Dendritic cell treated with granulocyte-macrophage colony-stimulating factor and Interleukin-4, amounts not matched to agents 40 ng/mL and 50 ng/mL, for 4 days (primary cell): ENCODE results near the gene SLAIN2.
"Not testable (repeated sequence)": the region's sequence is repeated elsewhere in the genome, so short reads cannot be mapped to it uniquely, and the experiment has no call there.

Experiments used
- H3K27ac Mint-ChIP-seq: one replicate; pipeline ENCODE4 v1.8.0; 2022; ENCODE audit warnings: mild to moderate bottlenecking, mixed read lengths
- H3K27me3 Mint-ChIP-seq: one replicate; pipeline ENCODE4 v1.8.0; 2022; ENCODE audit warnings: mild to moderate bottlenecking, mixed read lengths
- H3K36me3 Mint-ChIP-seq: one replicate; pipeline ENCODE4 v1.8.0; 2022; ENCODE audit warnings: low read depth, mixed read lengths
- H3K4me1 Mint-ChIP-seq: one replicate; pipeline ENCODE4 v1.8.0; 2022; ENCODE audit warnings: low read depth, mixed read lengths
- H3K4me3 Mint-ChIP-seq: one replicate; pipeline ENCODE4 v1.8.0; 2022; ENCODE audit warnings: mild to moderate bottlenecking, moderate library complexity, mixed read lengths
- H3K9me3 Mint-ChIP-seq: one replicate; pipeline ENCODE4 v1.8.0; 2022; ENCODE audit warnings: mixed read lengths
- intact Hi-C: fragments of 100-400 bp; cut with micrococcal nuclease; formaldehyde crosslinking; loops from one replicate; pipeline ENCODE4 v1.15.0; 2022

SLAIN2 gene

GRCh38 chr4:48340965-48341775 lies at the start of gene SLAIN2:
Gene SLAIN2 (plus strand): TSS chr4:48341529. CDS start chr4:48341740, 211 bp downstream.
- Mint-ChIP-seq H3K36me3 (peaks cover 15% of the 10 kb centered on the region), H3K9me3 (no peaks in the 10 kb centered on the region), H3K27ac (peak within 1 kb of the TSS; percentile 95), H3K27me3 (no peaks in the 10 kb centered on the region), H3K4me1 (peaks cover 48% of the 10 kb centered on the region), H3K4me3 (peak within 1 kb of the TSS; percentile 99)
- intact Hi-C loops, result loop anchor here (1.0 to 10.0 kb wide), 5 partner anchors 41 to 859 kb away; partner anchors contain the start of genes NFXL1, OCIAD1 and TEC

GRCh38 chr4:48292218-48292790 lies 49.0 kb upstream of the SLAIN2 start:
- intact Hi-C loops, H3K4me1 Mint-ChIP-seq, H3K27ac Mint-ChIP-seq, H3K9me3 Mint-ChIP-seq, H3K4me3 Mint-ChIP-seq, H3K27me3 Mint-ChIP-seq, H3K36me3 Mint-ChIP-seq: not testable (repeated sequence)

- H3K9me3 Mint-ChIP-seq, result no peaks in the 10 kb centered on the region
- intact Hi-C loops, result no loop called here
- H3K27ac Mint-ChIP-seq, result no peak overlapping the region
- H3K36me3 Mint-ChIP-seq, result no peaks in the 10 kb centered on the region
- no peak overlapping the region for H3K4me3 Mint-ChIP-seq
- no peaks in the 10 kb centered on the region for H3K27me3 Mint-ChIP-seq
- H3K4me1 Mint-ChIP-seq, result no peaks in the 10 kb centered on the region
Observed at GRCh38 chr4:48295116-48295515, 46.2 kb upstream of the SLAIN2 start.

- H3K27ac Mint-ChIP-seq, result no peak overlapping the region
- intact Hi-C loops, result no loop called here
- no peaks in the 10 kb centered on the region for H3K9me3 Mint-ChIP-seq
- H3K4me1 Mint-ChIP-seq, result no peaks in the 10 kb centered on the region
- no peak overlapping the region for H3K4me3 Mint-ChIP-seq
- H3K36me3 Mint-ChIP-seq, result no peaks in the 10 kb centered on the region
- no peaks in the 10 kb centered on the region for H3K27me3 Mint-ChIP-seq
Observed at GRCh38 chr4:48296365-48296764, 45.0 kb upstream of the SLAIN2 start.

GRCh38 chr4:48297256-48297846 lies 44.0 kb upstream of the SLAIN2 start:
- Mint-ChIP-seq H3K9me3 (no peaks in the 10 kb centered on the region), H3K27ac (no peak overlapping the region), H3K36me3 (no peaks in the 10 kb centered on the region), H3K4me1 (no peaks in the 10 kb centered on the region), H3K4me3 (no peak overlapping the region), H3K27me3 (no peaks in the 10 kb centered on the region)
- intact Hi-C loops, result no loop called here

GRCh38 chr4:48299560-48299959 lies 41.8 kb upstream of the SLAIN2 start:
- no peak overlapping the region for H3K4me3 Mint-ChIP-seq
- no peak overlapping the region for H3K27ac Mint-ChIP-seq
- intact Hi-C loops, result no loop called here

GRCh38 chr4:48300004-48300403 lies 41.3 kb upstream of the SLAIN2 start:
- no peak overlapping the region for H3K27ac Mint-ChIP-seq
- no peak overlapping the region for H3K4me3 Mint-ChIP-seq
- H3K36me3 Mint-ChIP-seq, result no peaks in the 10 kb centered on the region
- H3K4me1 Mint-ChIP-seq, result no peaks in the 10 kb centered on the region
- no peaks in the 10 kb centered on the region for H3K27me3 Mint-ChIP-seq
- intact Hi-C loops, result no loop called here
- no peaks in the 10 kb centered on the region for H3K9me3 Mint-ChIP-seq

More at GRCh38 chr4:48299560-48299959, 41.8 kb upstream of the SLAIN2 start:
- no peaks in the 10 kb centered on the region for H3K36me3 Mint-ChIP-seq
- no peaks in the 10 kb centered on the region for H3K27me3 Mint-ChIP-seq
- no peaks in the 10 kb centered on the region for H3K4me1 Mint-ChIP-seq
- no peaks in the 10 kb centered on the region for H3K9me3 Mint-ChIP-seq

GRCh38 chr4:48305508-48305907 lies 35.8 kb upstream of the SLAIN2 start:
- intact Hi-C loops, result no loop called here
- Mint-ChIP-seq H3K4me1 (no peaks in the 10 kb centered on the region), H3K27me3 (no peaks in the 10 kb centered on the region), H3K36me3 (no peaks in the 10 kb centered on the region), H3K27ac (no peak overlapping the region), H3K9me3 (no peaks in the 10 kb centered on the region), H3K4me3 (no peak overlapping the region)

- no peak overlapping the region for H3K4me3 Mint-ChIP-seq
- no peaks in the 10 kb centered on the region for H3K27me3 Mint-ChIP-seq
- H3K36me3 Mint-ChIP-seq, result no peaks in the 10 kb centered on the region
- H3K9me3 Mint-ChIP-seq, result no peaks in the 10 kb centered on the region
- H3K27ac Mint-ChIP-seq, result no peak overlapping the region
- intact Hi-C loops, result no loop called here
- no peaks in the 10 kb centered on the region for H3K4me1 Mint-ChIP-seq
Observed at GRCh38 chr4:48307528-48307927, 33.8 kb upstream of the SLAIN2 start.

- no peaks in the 10 kb centered on the region for H3K36me3 Mint-ChIP-seq
- no peak overlapping the region for H3K4me3 Mint-ChIP-seq
- no peaks in the 10 kb centered on the region for H3K27me3 Mint-ChIP-seq
- H3K4me1 Mint-ChIP-seq, result no peaks in the 10 kb centered on the region
- H3K9me3 Mint-ChIP-seq, result no peaks in the 10 kb centered on the region
- H3K27ac Mint-ChIP-seq, result no peak overlapping the region
- intact Hi-C loops, result no loop called here
Observed at GRCh38 chr4:48308901-48309300, 32.4 kb upstream of the SLAIN2 start.

- Mint-ChIP-seq H3K27me3 (no peaks in the 10 kb centered on the region), H3K27ac (no peak overlapping the region), H3K36me3 (no peaks in the 10 kb centered on the region), H3K9me3 (no peaks in the 10 kb centered on the region), H3K4me3 (no peak overlapping the region), H3K4me1 (no peaks in the 10 kb centered on the region)
- intact Hi-C loops, result loop anchor here (10.0 kb wide), 1 partner anchor 653 kb away; no protein-coding TSS in a partner anchor
Observed at GRCh38 chr4:48311896-48312295, 29.4 kb upstream of the SLAIN2 start.

- H3K4me3 Mint-ChIP-seq, H3K36me3 Mint-ChIP-seq, H3K27ac Mint-ChIP-seq, H3K4me1 Mint-ChIP-seq, H3K27me3 Mint-ChIP-seq, H3K9me3 Mint-ChIP-seq: not testable (repeated sequence)
- intact Hi-C loops, result loop anchor here (10.0 kb wide), 1 partner anchor 650 kb away; no protein-coding TSS in a partner anchor
Observed at GRCh38 chr4:48314746-48315145, 26.6 kb upstream of the SLAIN2 start.

GRCh38 chr4:48315728-48316630 lies 25.4 kb upstream of the SLAIN2 start:
- Mint-ChIP-seq H3K27me3 (no peaks in the 10 kb centered on the region), H3K4me1 (no peaks in the 10 kb centered on the region), H3K27ac (no peak overlapping the region), H3K36me3 (no peaks in the 10 kb centered on the region), H3K4me3 (no peak overlapping the region), H3K9me3 (no peaks in the 10 kb centered on the region)
- intact Hi-C loops, result loop anchor here (10.0 kb wide), 1 partner anchor 649 kb away; no protein-coding TSS in a partner anchor
